Measurements from ENCODE around the gene POU2F3.

POU2F3 gene

DNA sequence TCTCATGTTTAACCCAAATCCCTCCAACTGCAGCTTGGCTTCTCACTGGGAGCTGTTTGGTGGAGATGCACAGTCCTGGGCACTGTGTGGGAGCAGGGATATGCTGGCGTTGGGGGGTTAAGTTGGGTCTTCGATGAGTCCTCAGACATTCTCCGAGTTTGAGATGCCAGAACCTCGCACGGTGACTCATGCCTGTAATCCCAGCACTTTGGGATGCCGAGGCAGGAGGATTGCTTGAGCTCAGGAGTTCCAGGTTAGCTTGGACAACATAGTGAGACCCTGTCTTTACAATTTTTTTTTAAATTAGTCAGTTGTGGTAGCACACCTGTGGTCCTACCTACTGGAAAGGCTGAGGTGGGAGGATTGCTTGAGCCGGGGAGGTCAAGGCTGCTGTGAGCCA lies 20.7 kb downstream of the POU2F3 start:
- TF ChIP-seq FOXP2 (optimal IDR thresholded peaks at IDR 0.05; ENCODE audit: borderline replicate concordance, extremely low read depth, extremely low read length, insufficient read depth) (no peak), TAF1 (IDR thresholded peaks at IDR 0.05; ENCODE audit: borderline replicate concordance, insufficient read depth, low read length) (no peak), SIN3A (IDR thresholded peaks at IDR 0.05; ENCODE audit: borderline replicate concordance, insufficient read depth, low read length) (no peak), POLR2AphosphoS5 (IDR thresholded peaks at IDR 0.05; ENCODE audit: low read depth, low read length) (no peak)
- TF ChIP-seq, protein P1, sequence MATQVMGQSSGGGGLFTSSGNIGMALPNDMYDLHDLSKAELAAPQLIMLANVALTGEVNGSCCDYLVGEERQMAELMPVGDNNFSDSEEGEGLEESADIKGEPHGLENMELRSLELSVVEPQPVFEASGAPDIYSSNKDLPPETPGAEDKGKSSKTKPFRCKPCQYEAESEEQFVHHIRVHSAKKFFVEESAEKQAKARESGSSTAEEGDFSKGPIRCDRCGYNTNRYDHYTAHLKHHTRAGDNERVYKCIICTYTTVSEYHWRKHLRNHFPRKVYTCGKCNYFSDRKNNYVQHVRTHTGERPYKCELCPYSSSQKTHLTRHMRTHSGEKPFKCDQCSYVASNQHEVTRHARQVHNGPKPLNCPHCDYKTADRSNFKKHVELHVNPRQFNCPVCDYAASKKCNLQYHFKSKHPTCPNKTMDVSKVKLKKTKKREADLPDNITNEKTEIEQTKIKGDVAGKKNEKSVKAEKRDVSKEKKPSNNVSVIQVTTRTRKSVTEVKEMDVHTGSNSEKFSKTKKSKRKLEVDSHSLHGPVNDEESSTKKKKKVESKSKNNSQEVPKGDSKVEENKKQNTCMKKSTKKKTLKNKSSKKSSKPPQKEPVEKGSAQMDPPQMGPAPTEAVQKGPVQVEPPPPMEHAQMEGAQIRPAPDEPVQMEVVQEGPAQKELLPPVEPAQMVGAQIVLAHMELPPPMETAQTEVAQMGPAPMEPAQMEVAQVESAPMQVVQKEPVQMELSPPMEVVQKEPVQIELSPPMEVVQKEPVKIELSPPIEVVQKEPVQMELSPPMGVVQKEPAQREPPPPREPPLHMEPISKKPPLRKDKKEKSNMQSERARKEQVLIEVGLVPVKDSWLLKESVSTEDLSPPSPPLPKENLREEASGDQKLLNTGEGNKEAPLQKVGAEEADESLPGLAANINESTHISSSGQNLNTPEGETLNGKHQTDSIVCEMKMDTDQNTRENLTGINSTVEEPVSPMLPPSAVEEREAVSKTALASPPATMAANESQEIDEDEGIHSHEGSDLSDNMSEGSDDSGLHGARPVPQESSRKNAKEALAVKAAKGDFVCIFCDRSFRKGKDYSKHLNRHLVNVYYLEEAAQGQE (IDR thresholded peaks at IDR 0.05; ENCODE audit: insufficient read depth in 1 of 2, low read depth in 2 of 2, low read length in 2 of 2) = no peak

DNA sequence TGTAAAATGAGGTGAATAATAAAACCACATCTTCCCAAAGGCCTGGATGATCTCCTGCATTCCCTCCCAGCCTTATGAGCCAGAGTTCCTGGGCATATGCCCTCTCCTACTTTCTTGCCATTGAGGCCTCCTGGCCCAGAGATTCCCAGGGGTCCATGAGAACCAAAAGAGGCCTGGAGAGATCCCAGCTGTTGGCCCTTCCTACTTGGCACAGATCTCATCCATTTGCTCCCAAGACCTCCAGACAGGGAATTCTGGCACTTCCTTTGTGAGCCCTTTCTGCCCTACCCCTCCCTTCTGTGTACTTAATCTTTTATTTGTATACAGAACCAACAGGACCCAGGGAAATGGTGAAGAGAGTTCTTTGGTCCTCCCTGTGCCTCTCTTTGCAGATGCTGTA lies 21.4 kb downstream of the POU2F3 start:
- TF ChIP-seq SIN3A (IDR thresholded peaks at IDR 0.05; ENCODE audit: borderline replicate concordance, insufficient read depth, low read length) (no peak), POLR2AphosphoS5 (IDR thresholded peaks at IDR 0.05; ENCODE audit: low read depth, low read length) (no peak), TAF1 (IDR thresholded peaks at IDR 0.05; ENCODE audit: borderline replicate concordance, insufficient read depth, low read length) (no peak), FOXP2 (optimal IDR thresholded peaks at IDR 0.05; ENCODE audit: borderline replicate concordance, extremely low read depth, extremely low read length, insufficient read depth) (no peak)
- TF ChIP-seq, protein P1 (IDR thresholded peaks at IDR 0.05; ENCODE audit: insufficient read depth in 1 of 2, low read depth in 2 of 2, low read length in 2 of 2) = no peak

- TF ChIP-seq TAF1 (IDR thresholded peaks at IDR 0.05; ENCODE audit: borderline replicate concordance, insufficient read depth, low read length) (no peak), SIN3A (IDR thresholded peaks at IDR 0.05; ENCODE audit: borderline replicate concordance, insufficient read depth, low read length) (no peak), FOXP2 (optimal IDR thresholded peaks at IDR 0.05; ENCODE audit: borderline replicate concordance, extremely low read depth, extremely low read length, insufficient read depth) (no peak), POLR2AphosphoS5 (IDR thresholded peaks at IDR 0.05; ENCODE audit: low read depth, low read length) (no peak)
- TF ChIP-seq, protein P1 (IDR thresholded peaks at IDR 0.05; ENCODE audit: insufficient read depth in 1 of 2, low read depth in 2 of 2, low read length in 2 of 2) = no peak
Observed at GRCh38 chr11:120261931-120262330, 22.0 kb downstream of the POU2F3 start.

DNA sequence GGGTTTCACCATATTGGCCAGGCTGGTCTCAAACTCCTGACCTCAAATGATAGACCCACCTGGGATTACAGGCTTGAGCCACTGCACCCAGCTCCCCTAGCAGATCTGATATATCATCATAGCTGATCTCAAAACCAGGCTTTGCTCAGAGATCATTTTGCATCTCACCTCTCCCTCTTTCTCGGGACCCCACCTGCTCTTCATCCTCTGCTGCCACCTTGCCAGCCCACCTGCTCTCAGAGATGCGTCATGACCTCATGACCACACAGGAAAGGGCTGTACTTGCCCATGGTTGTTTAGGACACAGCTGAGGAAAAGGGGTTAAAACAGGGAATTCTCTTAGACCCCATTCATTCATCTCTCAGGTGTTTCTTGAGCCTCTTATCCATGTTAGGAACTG lies 27.4 kb downstream of the POU2F3 start:
- TF ChIP-seq, protein P1 (IDR thresholded peaks at IDR 0.05; ENCODE audit: insufficient read depth in 1 of 2, low read depth in 2 of 2, low read length in 2 of 2) = no peak
- TF ChIP-seq FOXP2 (optimal IDR thresholded peaks at IDR 0.05; ENCODE audit: borderline replicate concordance, extremely low read depth, extremely low read length, insufficient read depth) (no peak), TAF1 (IDR thresholded peaks at IDR 0.05; ENCODE audit: borderline replicate concordance, insufficient read depth, low read length) (no peak), SIN3A (IDR thresholded peaks at IDR 0.05; ENCODE audit: borderline replicate concordance, insufficient read depth, low read length) (no peak), POLR2AphosphoS5 (IDR thresholded peaks at IDR 0.05; ENCODE audit: low read depth, low read length) (no peak)

GRCh38 chr11:120268686-120269085 lies 28.7 kb downstream of the POU2F3 start:
- TF ChIP-seq SIN3A (IDR thresholded peaks at IDR 0.05; ENCODE audit: borderline replicate concordance, insufficient read depth, low read length) = no peak
- no peak for TF ChIP-seq FOXP2 (optimal IDR thresholded peaks at IDR 0.05; ENCODE audit: borderline replicate concordance, extremely low read depth, extremely low read length, insufficient read depth)
